SU-DHL-6 (cell line): ENCODE measurements around the gene NMNAT1.
"Not testable (repeated sequence)": the region's sequence is repeated elsewhere in the genome, so short reads cannot be mapped to it uniquely, and the experiment has no call there.

Experiments used
- H2AFZ ChIP-seq: fragments of 200-600 bp; sonication (generic); 2 replicates; pipeline ENCODE4 v1.6.1; 2014; ENCODE audit warnings: low read depth, mild to moderate bottlenecking, moderate library complexity, mixed read lengths, antibody characterized with exemption, low read length; ENCODE audit not compliant: severe bottlenecking
- H3F3A ChIP-seq: fragments of 200-600 bp; shearing (Covaris generic); 2 replicates; pipeline ENCODE4 v1.6.0; 2016; ENCODE audit warnings: antibody characterized with exemption, mild to moderate bottlenecking; ENCODE audit not compliant: insufficient read depth
- H3K27ac ChIP-seq: fragments of 200-600 bp; sonication (generic); 2 replicates; pipeline ENCODE4 v1.5.1; 2016; ENCODE audit warnings: low read depth, mild to moderate bottlenecking, low read length, moderate library complexity, mixed read lengths
- H3K27me3 ChIP-seq: fragments of 200-600 bp; sonication (generic), shearing (Covaris generic); 2 replicates; pipeline ENCODE4 v1.6.0; 2014; ENCODE audit warnings: mild to moderate bottlenecking, low read length
- H3K36me3 ChIP-seq: fragments of 200-600 bp; sonication (generic); 2 replicates; pipeline ENCODE4 v1.6.1; 2014; ENCODE audit warnings: mild to moderate bottlenecking, low read length, mixed read lengths
- H3K4me2 ChIP-seq: fragments of 300-600, 200-600 bp; shearing (Covaris generic), sonication (generic); 2 replicates; pipeline ENCODE4 v1.6.0; 2014; ENCODE audit warnings: low read length, low read depth, mild to moderate bottlenecking; ENCODE audit not compliant: poor library complexity, severe bottlenecking
- H3K4me3 ChIP-seq: fragments of 200-600 bp; sonication (generic); 2 replicates; pipeline ENCODE4 v1.5.1; 2014; ENCODE audit warnings: antibody characterized with exemption, low read length, mild to moderate bottlenecking, mixed read lengths; ENCODE audit not compliant: insufficient read depth, poor library complexity, severe bottlenecking
- H3K79me2 ChIP-seq: fragments of 200-600 bp; sonication (generic); 2 replicates; pipeline ENCODE4 v1.6.1; 2014; ENCODE audit warnings: mild to moderate bottlenecking, low read length, moderate library complexity; ENCODE audit not compliant: insufficient read depth
- H3K9ac ChIP-seq: fragments of 200-600 bp; sonication (generic); 2 replicates; pipeline ENCODE4 v1.7.0; 2014; ENCODE audit warnings: mild to moderate bottlenecking, low read length
- H3K9me2 ChIP-seq: fragments of 200-600 bp; sonication (generic); replicated peaks from 2 replicates; pipeline ENCODE4 v1.6.1; 2014; ENCODE audit warnings: low read length; ENCODE audit not compliant: insufficient read depth
- H3K9me3 ChIP-seq: fragments of 200-600 bp; sonication (generic); 2 replicates; pipeline ENCODE4 v1.6.1; 2014; ENCODE audit warnings: low read length, mixed read lengths; ENCODE audit not compliant: insufficient read depth
- H4K20me1 ChIP-seq: fragments of 200-600 bp; sonication (generic); 2 replicates; pipeline ENCODE4 v1.6.1; 2014; ENCODE audit warnings: low read depth, mild to moderate bottlenecking, antibody characterized with exemption, low read length, moderate library complexity, mixed read lengths
- CTCF ChIP-seq: fragments of 200-600 bp; sonication (generic); IDR thresholded peaks from one replicate; pipeline ENCODE4 v1.5.1; 2017; ENCODE audit warnings: antibody characterized with exemption, mild to moderate bottlenecking, low read length, moderate library complexity; ENCODE audit not compliant: insufficient read depth, poor library complexity, severe bottlenecking
- EZH2phosphoT487 ChIP-seq: fragments of 200-600 bp; sonication (generic), shearing (Covaris generic); conservative IDR thresholded peaks from 2 replicates; pipeline ENCODE4 v1.6.1; 2018; ENCODE audit warnings: mild to moderate bottlenecking, antibody characterized with exemption, low read length, moderate library complexity, mixed read lengths

NMNAT1 gene

GRCh38 chr1:10022656-10023055, 79.4 kb downstream of the NMNAT1 start:
- Histone ChIP-seq H3K9me3 (no peaks in the 10 kb centered on the region), H3K27ac (no peak overlapping the region), H3K9ac (no peak overlapping the region)

GRCh38 chr1:10025354-10025753, 82.1 kb downstream of the NMNAT1 start:
- no peak overlapping the region for H3K4me2 ChIP-seq
- H3K79me2 ChIP-seq = no peaks in the 10 kb centered on the region
- no peaks in the 10 kb centered on the region for H3K27me3 ChIP-seq
- H3K36me3 ChIP-seq = no peaks in the 10 kb centered on the region
- H3K9ac ChIP-seq = no peak overlapping the region
- H3K4me3 ChIP-seq = no peak overlapping the region
- H3K9me3 ChIP-seq = no peaks in the 10 kb centered on the region
- H4K20me1 ChIP-seq = no peaks in the 10 kb centered on the region
- no peaks in the 10 kb centered on the region for H3F3A ChIP-seq
- H3K27ac ChIP-seq = no peak overlapping the region
- TF ChIP-seq CTCF (no peak), EZH2phosphoT487 (no peak)
- no peak overlapping the region for H2AFZ ChIP-seq
- H3K9me2 ChIP-seq = no peaks in the 10 kb centered on the region

More at GRCh38 chr1:10022656-10023055, 79.4 kb downstream of the NMNAT1 start:
- Histone ChIP-seq H4K20me1 (no peaks in the 10 kb centered on the region), H3K79me2 (no peaks in the 10 kb centered on the region), H3K4me3 (no peak overlapping the region), H3K9me2 (no peaks in the 10 kb centered on the region), H3K36me3 (no peaks in the 10 kb centered on the region), H3F3A (no peaks in the 10 kb centered on the region), H3K4me2 (no peak overlapping the region), H3K27me3 (no peaks in the 10 kb centered on the region), H2AFZ (no peak overlapping the region)
- TF ChIP-seq EZH2phosphoT487 (no peak), CTCF (no peak)

GRCh38 chr1:10027027-10027426, 83.8 kb downstream of the NMNAT1 start:
- H3K36me3 ChIP-seq = no peaks in the 10 kb centered on the region
- H3K27ac ChIP-seq = no peak overlapping the region
- no peaks in the 10 kb centered on the region for H3K9me3 ChIP-seq
- no peaks in the 10 kb centered on the region for H3K79me2 ChIP-seq
- no peak overlapping the region for H2AFZ ChIP-seq
- no peak for TF ChIP-seq EZH2phosphoT487
- no peak for TF ChIP-seq CTCF
- no peaks in the 10 kb centered on the region for H3F3A ChIP-seq
- no peak overlapping the region for H3K9ac ChIP-seq
- no peak overlapping the region for H3K4me2 ChIP-seq
- H3K4me3 ChIP-seq = no peak overlapping the region
- no peaks in the 10 kb centered on the region for H4K20me1 ChIP-seq
- H3K27me3 ChIP-seq = no peaks in the 10 kb centered on the region
- H3K9me2 ChIP-seq = no peaks in the 10 kb centered on the region

- not testable (repeated sequence) for H3K27ac ChIP-seq, H3K9me3 ChIP-seq, H3K36me3 ChIP-seq, H3K9me2 ChIP-seq, H4K20me1 ChIP-seq, H2AFZ ChIP-seq, H3K27me3 ChIP-seq, H3K4me2 ChIP-seq, H3K4me3 ChIP-seq, H3K9ac ChIP-seq, H3F3A ChIP-seq
- H3K79me2 ChIP-seq = peaks cover 11% of the 10 kb centered on the region
Observed at GRCh38 chr1:10028956-10029500, 85.8 kb downstream of the NMNAT1 start.
